Tibial nerve (tissue), 4 donors: ENCODE results near the gene USP30. TPM values are rescaled to one million over a fixed set of nuclear protein-coding genes. Genes with fewer than 3 reads are reported as not detected.

Experiments
- DNase-seq, 2 donors: peaks; one replicate each; pipeline ENCODE4 v3.0.0-alpha.2; 2019; ENCODE audit warnings: low spot score in 2 of 2
- H3K27ac ChIP-seq, 4 donors: fragments of 200-600 bp; sonication (generic) in 3 of 4; one replicate each; pipeline ENCODE4 v1.5.1; 2017 to 2019; ENCODE audit warnings: mild to moderate bottlenecking in 1 of 4
- H3K27me3 ChIP-seq, 2 donors: fragments of 200-600 bp; sonication (generic) in 1 of 2; one replicate each; pipeline versions ENCODE4 v1.5.1 to v1.6.0; 2017 to 2019
- H3K36me3 ChIP-seq, 3 donors: fragments of 200-600 bp; sonication (generic); one replicate each; pipeline ENCODE4 v1.5.1; 2018 to 2019
- H3K4me1 ChIP-seq, 4 donors: fragments of 200-600 bp; sonication (generic) in 3 of 4; one replicate each; pipeline ENCODE4 v1.5.1; 2017 to 2019
- H3K4me3 ChIP-seq, 4 donors: fragments of 200-600 bp; sonication (generic) in 3 of 4; one replicate each; pipeline ENCODE4 v1.5.1; 2017 to 2019; ENCODE audit warnings: mild to moderate bottlenecking in 1 of 4, moderate library complexity in 1 of 4
- H3K9me3 ChIP-seq, 4 donors: fragments of 200-600 bp; sonication (generic) in 3 of 4; one replicate each; pipeline ENCODE4 v1.5.1; 2017 to 2019
- EP300 ChIP-seq, 2 donors: sonication (generic); formaldehyde crosslinking; IDR thresholded peaks; one replicate each; pipeline ENCODE4 v1.6.1; 2017; ENCODE audit warnings: antibody characterized with exemption in 2 of 2, mild to moderate bottlenecking in 1 of 2
- POLR2A ChIP-seq, 2 donors: fragments of 450-650 bp; IDR thresholded peaks; one replicate each; pipeline ENCODE4 v1.6.1; 2017; ENCODE audit warnings: antibody characterized with exemption in 2 of 2, mild to moderate bottlenecking in 2 of 2, moderate library complexity in 2 of 2
- WGBS, 2 donors: methylation state at CpG; one replicate each; pipeline ENCODE4 v1.1.5; 2018; 5-methylcytosine and 5-hydroxymethylcytosine counted together
- total RNA-seq, 4 donors: library from RNA; depleted of rRNA; stranded (reverse); fragments of >200 nt; gene quantifications; one replicate each; pipeline ENCODE4 v1.1.0, GENCODE V29; 2016
- TF ChIP-seq, protein P1 (sequence below), 5 experiments: fragments of 200-600 bp in 3 of 5; fragments of 450-650 bp in 2 of 5; sonication (generic) in 3 of 5; IDR thresholded peaks; one replicate each; pipeline ENCODE4 v1.5.1; 2016 to 2019; ENCODE audit warnings: antibody characterized with exemption in 5 of 5, mild to moderate bottlenecking in 3 of 5, moderate library complexity in 2 of 5

The USP30 gene
- total RNA-seq, 4 donors from 2014 or later, result 12.0 to 38.8 (median 20.8) TPM

GRCh38 chr12:109115758-109116610, 63.6 kb downstream of the USP30 start, which contains the start of gene ACACB:
TSS of gene ACACB (plus strand) at chr12:109116587. CDS start at chr12:109139406, 22,819 bp downstream.
- DNase-seq, result peak; percentile 59 to 77
- peak within 1 kb of the TSS in 2 of 4 donors; percentile 2 to 5 for H3K4me3 ChIP-seq

GRCh38 chr12:109116611-109116949, 64.2 kb downstream of the USP30 start:
- 69 to 70% methylated on average over 12 of the region's 12 CpGs for WGBS, 2 donors
- no peaks in the 10 kb centered on the region for H3K27me3 ChIP-seq
- H3K4me3 ChIP-seq, result no peak overlapping the region
- TF ChIP-seq POLR2A (IDR thresholded peaks at IDR 0.05), result no peak
- TF ChIP-seq, protein P1, sequence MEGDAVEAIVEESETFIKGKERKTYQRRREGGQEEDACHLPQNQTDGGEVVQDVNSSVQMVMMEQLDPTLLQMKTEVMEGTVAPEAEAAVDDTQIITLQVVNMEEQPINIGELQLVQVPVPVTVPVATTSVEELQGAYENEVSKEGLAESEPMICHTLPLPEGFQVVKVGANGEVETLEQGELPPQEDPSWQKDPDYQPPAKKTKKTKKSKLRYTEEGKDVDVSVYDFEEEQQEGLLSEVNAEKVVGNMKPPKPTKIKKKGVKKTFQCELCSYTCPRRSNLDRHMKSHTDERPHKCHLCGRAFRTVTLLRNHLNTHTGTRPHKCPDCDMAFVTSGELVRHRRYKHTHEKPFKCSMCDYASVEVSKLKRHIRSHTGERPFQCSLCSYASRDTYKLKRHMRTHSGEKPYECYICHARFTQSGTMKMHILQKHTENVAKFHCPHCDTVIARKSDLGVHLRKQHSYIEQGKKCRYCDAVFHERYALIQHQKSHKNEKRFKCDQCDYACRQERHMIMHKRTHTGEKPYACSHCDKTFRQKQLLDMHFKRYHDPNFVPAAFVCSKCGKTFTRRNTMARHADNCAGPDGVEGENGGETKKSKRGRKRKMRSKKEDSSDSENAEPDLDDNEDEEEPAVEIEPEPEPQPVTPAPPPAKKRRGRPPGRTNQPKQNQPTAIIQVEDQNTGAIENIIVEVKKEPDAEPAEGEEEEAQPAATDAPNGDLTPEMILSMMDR (IDR thresholded peaks at IDR 0.05), result no peak
- TF ChIP-seq EP300 (IDR thresholded peaks at IDR 0.05), result no peak
- H3K27ac ChIP-seq, result peak overlapping the region; percentile 77 to 92 (median 89)
- H3K4me1 ChIP-seq, result peaks cover 4 to 63% (median 50%) of the 10 kb centered on the region in 4 donors
- no peaks in the 10 kb centered on the region for H3K9me3 ChIP-seq
- DNase-seq, result no peak
- H3K36me3 ChIP-seq, result no peaks in the 10 kb centered on the region

More at GRCh38 chr12:109115758-109116610, 63.6 kb downstream of the USP30 start, which contains the start of gene ACACB:
- H3K27me3 ChIP-seq, result no peaks in the 10 kb centered on the region
- H3K9me3 ChIP-seq, result no peaks in the 10 kb centered on the region
- H3K36me3 ChIP-seq, result no peaks in the 10 kb centered on the region
- 36 to 45% methylated on average over 14 of the region's 14 CpGs for WGBS, 2 donors
- H3K27ac ChIP-seq, result peak within 1 kb of the TSS; percentile 77 to 92 (median 89)
- TF ChIP-seq, protein P1 (IDR thresholded peaks at IDR 0.05), result no peak
- TF ChIP-seq POLR2A (IDR thresholded peaks at IDR 0.05) (peak in 1 of 2 donors; percentile 29), EP300 (IDR thresholded peaks at IDR 0.05) (peak; percentile 98 to 99)
- H3K4me1 ChIP-seq, result peaks cover 4 to 63% (median 50%) of the 10 kb centered on the region in 4 donors

DNA sequence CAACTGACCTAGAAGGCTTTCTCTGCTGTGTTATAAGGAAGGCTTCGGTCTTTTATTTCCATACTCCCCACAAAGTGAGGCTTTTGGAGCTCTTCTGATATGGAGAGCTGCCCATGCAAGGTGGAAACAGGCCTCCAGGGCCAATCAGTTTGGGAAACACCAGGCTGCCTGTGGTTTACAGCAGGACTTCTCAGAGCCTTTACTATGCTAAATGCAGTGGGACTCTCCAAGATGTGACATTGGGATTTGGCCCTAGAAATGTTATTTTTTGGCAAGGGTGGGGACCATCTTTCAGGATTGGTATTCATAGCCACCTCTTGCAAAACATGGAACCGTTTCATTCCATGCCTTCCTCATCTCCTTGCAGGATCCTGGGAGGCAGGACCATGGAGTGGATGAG, 67.7 kb downstream of the USP30 start:
- DNase-seq, result no peak
- WGBS, 2 donors, result 87 to 93% methylated on average over 2 of the region's 2 CpGs
- Histone ChIP-seq H3K27me3 (no peaks in the 10 kb centered on the region), H3K4me1 (peaks cover 4 to 32% (median 22%) of the 10 kb centered on the region in 4 donors), H3K27ac (peak overlapping the region in 3 of 4 donors; percentile 28 to 92 (median 32)), H3K9me3 (no peaks in the 10 kb centered on the region), H3K36me3 (no peaks in the 10 kb centered on the region), H3K4me3 (no peak overlapping the region)
- TF ChIP-seq POLR2A (IDR thresholded peaks at IDR 0.05) (no peak), EP300 (IDR thresholded peaks at IDR 0.05) (no peak)
- TF ChIP-seq, protein P1 (IDR thresholded peaks at IDR 0.05), result no peak

DNA sequence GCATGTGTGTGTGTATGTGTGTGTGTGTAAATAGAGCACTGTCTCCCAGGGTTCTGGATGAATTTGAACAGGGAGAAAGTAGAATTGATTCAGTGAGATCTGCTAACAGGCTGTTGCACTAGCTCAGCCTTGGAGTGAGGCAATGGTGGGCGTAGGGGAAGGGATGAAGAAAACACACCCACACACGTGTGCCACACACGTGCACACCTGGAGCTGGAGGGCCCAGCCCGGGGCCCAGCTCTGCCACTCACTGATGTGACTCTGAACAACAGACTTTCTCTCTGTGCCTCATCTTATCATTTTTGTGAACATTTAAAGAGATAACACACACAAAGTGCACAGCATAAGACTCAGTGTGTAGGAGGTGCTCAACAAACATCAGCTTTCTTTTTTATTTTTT, 68.2 kb downstream of the USP30 start:
- Histone ChIP-seq H3K4me1 (peaks cover 4 to 27% (median 19%) of the 10 kb centered on the region in 4 donors), H3K9me3 (no peaks in the 10 kb centered on the region), H3K36me3 (no peaks in the 10 kb centered on the region), H3K4me3 (no peak overlapping the region), H3K27ac (peak overlapping the region in 2 of 4 donors; percentile 28 to 92), H3K27me3 (no peaks in the 10 kb centered on the region)
- 64 to 73% methylated on average over 4 of the region's 4 CpGs for WGBS, 2 donors
- no peak for DNase-seq
- no peak for TF ChIP-seq EP300 (IDR thresholded peaks at IDR 0.05)
- TF ChIP-seq POLR2A (IDR thresholded peaks at IDR 0.05), result no peak
- TF ChIP-seq, protein P1 (IDR thresholded peaks at IDR 0.05), result no peak

DNA sequence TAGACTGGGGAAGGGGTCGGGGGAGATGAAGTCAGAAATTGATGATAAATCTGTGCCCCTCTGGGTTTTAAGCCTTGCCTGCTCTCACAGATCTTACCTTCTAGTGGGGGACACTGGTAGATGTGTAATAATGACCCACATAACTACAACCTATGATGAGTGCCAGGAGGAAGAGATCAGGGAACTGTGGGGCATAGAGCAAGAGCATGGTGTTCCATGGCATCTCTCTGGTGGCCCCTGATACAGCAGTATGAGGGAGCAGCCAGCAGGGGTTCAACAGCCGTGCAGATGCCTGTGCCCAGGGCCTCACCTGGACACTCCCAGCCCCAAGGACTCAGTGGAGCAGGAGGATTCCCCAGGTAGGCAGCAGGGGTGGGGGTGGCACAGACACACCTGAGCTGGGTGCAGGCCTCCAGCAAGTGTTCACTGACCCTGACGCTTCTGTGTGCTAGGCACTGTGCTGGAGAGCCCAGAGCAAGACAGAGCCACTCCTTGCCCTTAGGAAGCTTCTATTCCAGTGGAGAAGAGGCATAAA, 69.0 kb downstream of the USP30 start:
- TF ChIP-seq, protein P1 (IDR thresholded peaks at IDR 0.05), result no peak
- no peak for TF ChIP-seq EP300 (IDR thresholded peaks at IDR 0.05)
- TF ChIP-seq POLR2A (IDR thresholded peaks at IDR 0.05), result no peak
- H3K4me1 ChIP-seq, result peaks cover 4 to 20% (median 13%) of the 10 kb centered on the region in 4 donors
- H3K27me3 ChIP-seq, result no peaks in the 10 kb centered on the region
- H3K4me3 ChIP-seq, result no peak overlapping the region
- H3K27ac ChIP-seq, result peak overlapping the region in 1 of 4 donors; percentile 28
- 93 to 95% methylated on average over 3 of the region's 3 CpGs for WGBS, 2 donors
- DNase-seq, result no peak
- H3K36me3 ChIP-seq, result no peaks in the 10 kb centered on the region
- H3K9me3 ChIP-seq, result no peaks in the 10 kb centered on the region
